HL-60 (cell line): Measurements from ENCODE around the gene PTS.
"Not testable (repeated sequence)": the region's sequence is repeated elsewhere in the genome, so short reads cannot be mapped to it uniquely, and the experiment has no call there.

ENCODE experiments used
- GABPA ChIP-seq: IDR thresholded peaks from 2 replicates; pipeline ENCODE4 v1.6.1; 2012; ENCODE audit warnings: low read depth
- POLR2AphosphoS5 ChIP-seq: IDR thresholded peaks from 2 replicates; pipeline ENCODE4 v1.6.1; 2012; ENCODE audit warnings: low read depth
- REST ChIP-seq: IDR thresholded peaks from 2 replicates; pipeline ENCODE4 v1.6.1; 2012; ENCODE audit warnings: low read depth; ENCODE audit not compliant: insufficient replicate concordance
- SPI1 ChIP-seq: IDR thresholded peaks from 2 replicates; pipeline ENCODE4 v1.6.1; 2012; ENCODE audit warnings: low read depth, mild to moderate bottlenecking, borderline replicate concordance
- TF ChIP-seq, protein P1 (sequence below): IDR thresholded peaks from one replicate; pipeline ENCODE4 v1.5.1; 2011; ENCODE audit warnings: low read length, control low read depth, inconsistent platforms; ENCODE audit not compliant: insufficient read depth

- TF ChIP-seq, protein P1, sequence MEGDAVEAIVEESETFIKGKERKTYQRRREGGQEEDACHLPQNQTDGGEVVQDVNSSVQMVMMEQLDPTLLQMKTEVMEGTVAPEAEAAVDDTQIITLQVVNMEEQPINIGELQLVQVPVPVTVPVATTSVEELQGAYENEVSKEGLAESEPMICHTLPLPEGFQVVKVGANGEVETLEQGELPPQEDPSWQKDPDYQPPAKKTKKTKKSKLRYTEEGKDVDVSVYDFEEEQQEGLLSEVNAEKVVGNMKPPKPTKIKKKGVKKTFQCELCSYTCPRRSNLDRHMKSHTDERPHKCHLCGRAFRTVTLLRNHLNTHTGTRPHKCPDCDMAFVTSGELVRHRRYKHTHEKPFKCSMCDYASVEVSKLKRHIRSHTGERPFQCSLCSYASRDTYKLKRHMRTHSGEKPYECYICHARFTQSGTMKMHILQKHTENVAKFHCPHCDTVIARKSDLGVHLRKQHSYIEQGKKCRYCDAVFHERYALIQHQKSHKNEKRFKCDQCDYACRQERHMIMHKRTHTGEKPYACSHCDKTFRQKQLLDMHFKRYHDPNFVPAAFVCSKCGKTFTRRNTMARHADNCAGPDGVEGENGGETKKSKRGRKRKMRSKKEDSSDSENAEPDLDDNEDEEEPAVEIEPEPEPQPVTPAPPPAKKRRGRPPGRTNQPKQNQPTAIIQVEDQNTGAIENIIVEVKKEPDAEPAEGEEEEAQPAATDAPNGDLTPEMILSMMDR = not testable (repeated sequence)
- not testable (repeated sequence) for TF ChIP-seq POLR2AphosphoS5, REST, GABPA, SPI1
Observed at GRCh38 chr11:112199101-112199500, 27.1 kb upstream of the PTS start.
